Measurements from ENCODE around the gene GTF2H1.

GRCh38 chr11:18307461-18308139, 14.8 kb upstream of the GTF2H1 start:
- TF ChIP-seq CEBPB (tag; IDR thresholded peaks at IDR 0.05) (no peak), ZBTB7A (IDR thresholded peaks at IDR 0.05; ENCODE audit: borderline replicate concordance, control insufficient read depth, low read depth, low read length) (no peak), ZNF12 (CRISPR knock-in tag; IDR thresholded peaks at IDR 0.05) (no peak), SMARCB1 (IDR thresholded peaks at IDR 0.05; ENCODE audit: insufficient read length, low read depth) (no peak), MCM5 (IDR thresholded peaks at IDR 0.05; ENCODE audit: low read depth) (no peak), FOXK1 (CRISPR knock-in tag; IDR thresholded peaks at IDR 0.05; ENCODE audit: borderline replicate concordance) (no peak), CTCF (IDR thresholded peaks at IDR 0.05 in 2 of 3, conservative IDR thresholded peaks at IDR 0.05 in 1 of 3; ENCODE audit: insufficient read depth in 2 of 3, low read depth in 1 of 3, low read length in 3 of 3) (no peak), TBP (optimal IDR thresholded peaks at IDR 0.05; ENCODE audit: low read depth, low read length) (no peak)

Measured in K562 (cell line).